Brain pericyte (primary cell): ENCODE data around the gene POLR3B.
"Not testable (repeated sequence)": the region's sequence is repeated elsewhere in the genome, so short reads cannot be mapped to it uniquely, and the experiment has no call there.

ENCODE experiments used
- DNase-seq: peaks from one replicate; pipeline ENCODE4 v3.0.0-alpha.2; 2012; ENCODE audit warnings: low read depth, low spot score

POLR3B gene

GRCh38 chr12:106342397-106343213 is 14.9 kb upstream of the POLR3B start:
- DNase-seq, result no peak

DNA sequence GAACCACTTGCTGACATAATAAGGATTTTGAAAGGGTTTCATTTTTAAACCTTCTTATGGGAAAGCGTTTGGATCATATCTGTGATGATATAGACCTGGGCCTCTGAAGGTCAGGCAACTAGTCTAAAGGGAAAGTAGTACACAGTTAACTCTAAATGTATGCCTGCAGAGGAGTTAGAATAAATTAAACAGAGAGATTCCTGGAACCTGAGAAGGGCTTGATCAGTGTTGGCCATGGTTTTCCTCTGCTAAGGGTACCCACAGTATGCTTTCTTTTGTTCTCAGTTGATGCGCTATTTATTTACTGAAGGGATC is 14.4 kb upstream of the POLR3B start:
- DNase-seq, result no peak

- no peak for DNase-seq
These were observed 13.4 kb upstream of the POLR3B start for GRCh38 chr12:106344131-106344530.

DNA sequence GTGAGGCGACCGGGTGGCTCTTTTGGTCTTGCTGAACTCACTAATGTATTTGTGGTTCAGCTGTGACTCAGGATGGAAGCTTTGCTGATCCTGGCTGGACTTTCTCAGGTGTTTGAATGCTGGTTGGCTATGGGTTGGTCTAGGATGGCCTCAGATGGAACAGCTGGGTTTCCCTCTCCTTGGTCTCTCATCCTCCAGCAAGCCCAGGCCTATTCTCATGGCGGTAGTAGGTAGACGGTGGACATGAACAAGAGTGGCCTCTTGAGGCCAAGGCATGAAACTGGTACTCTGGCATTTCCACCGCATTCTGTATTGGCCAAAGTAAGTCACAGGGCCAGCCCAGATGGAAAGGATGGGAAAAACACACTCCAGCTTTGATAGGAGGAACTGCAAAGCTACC is 11.8 kb upstream of the POLR3B start:
- no peak for DNase-seq

GRCh38 chr12:106348411-106348810 is 9.1 kb upstream of the POLR3B start:
- no peak for DNase-seq

DNA sequence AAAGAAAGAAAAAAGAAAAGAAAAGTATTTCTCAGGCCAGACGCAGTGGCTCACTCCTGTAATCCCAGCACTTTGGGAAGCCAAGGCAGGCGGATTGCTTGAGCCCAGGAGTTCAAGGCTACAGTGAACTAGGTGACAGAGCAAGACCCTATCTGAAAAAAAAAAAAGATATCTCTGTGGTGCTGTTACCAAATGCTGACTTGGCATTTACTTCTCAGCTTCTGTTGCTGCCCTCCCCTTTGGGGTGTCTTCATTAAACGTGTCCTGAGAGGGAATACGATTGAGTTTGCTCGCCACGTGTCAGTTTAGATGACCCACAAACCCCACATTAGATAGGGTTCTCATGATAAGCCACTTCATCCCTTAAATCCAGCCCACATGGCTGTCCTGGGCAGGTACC is 4.4 kb upstream of the POLR3B start:
- DNase-seq, result no peak

DNA sequence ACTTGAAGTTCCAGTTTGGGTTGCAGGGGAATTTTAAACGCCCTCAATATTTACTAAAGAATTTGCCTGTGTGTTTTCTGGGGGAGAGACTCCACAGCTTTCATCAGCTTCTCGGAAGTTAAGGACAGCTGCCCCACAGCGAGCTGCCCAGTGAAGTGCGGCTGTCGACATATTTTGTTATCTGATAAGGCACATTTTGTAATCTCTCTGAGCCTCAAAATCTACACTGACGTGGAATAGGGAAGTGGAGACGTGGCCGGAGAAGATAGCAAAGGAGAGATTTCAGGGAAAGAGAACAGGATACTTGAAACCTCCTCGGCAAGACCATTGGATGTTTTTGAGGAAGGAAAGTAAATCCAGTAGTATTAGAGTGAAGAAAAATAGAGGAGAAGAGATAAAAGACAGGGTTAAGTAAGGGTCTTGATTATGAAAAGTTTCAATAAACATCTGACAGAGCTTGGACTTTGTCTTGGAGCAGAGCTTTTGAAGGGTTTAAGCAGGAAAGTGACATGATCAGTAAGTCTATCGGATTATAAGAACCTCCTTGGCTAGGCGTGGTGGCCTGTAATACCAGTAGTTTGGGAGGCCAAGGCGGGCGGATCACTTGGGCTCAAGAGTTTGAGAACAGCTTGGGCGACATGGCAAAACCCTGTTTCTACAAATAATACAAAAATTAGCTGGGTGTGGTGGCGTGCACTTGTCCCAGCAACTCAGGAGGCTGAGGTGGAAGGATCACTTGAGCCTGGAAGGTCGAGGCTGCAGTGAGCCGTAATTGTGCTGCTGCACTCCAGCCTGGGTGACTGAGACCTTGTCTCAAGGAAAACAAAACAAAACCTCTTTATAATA is 1.1 kb downstream of the POLR3B start:
- DNase-seq, result no peak

DNA sequence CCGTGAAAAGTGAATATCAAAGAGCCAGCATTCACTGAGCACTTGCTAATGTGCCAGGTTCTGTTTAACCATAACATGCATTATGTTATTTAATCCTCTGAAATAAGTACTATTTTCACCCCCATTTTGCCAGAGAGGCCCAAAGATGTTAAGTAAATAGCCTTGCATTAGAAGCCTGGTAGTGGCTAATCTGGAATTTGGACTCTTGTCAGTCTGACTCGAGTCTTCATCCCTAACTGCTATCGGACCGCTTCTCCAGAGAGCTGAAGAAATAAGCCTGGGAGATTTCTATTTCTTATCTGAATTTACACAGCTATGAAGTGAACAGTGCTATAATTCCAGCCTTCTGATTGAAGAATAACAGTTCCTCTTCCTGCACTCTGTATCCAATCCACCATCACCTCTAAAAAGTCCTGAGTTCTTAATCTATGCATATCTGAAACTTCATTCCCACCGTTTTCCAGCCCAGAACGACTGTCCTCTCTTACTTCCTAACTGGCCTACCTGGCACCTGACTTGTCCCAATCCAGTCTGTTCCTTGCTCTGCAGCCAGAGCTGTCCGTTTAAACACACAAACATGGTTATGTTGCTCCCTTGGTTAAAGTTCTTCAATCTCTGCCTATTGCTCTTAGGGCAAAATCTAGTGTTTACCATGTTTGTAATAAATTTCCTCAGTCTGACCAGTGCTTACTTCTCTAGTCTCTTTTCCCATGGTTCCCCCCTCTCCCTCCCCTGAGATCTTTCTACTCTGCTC is 2.3 kb downstream of the POLR3B start:
- no peak for DNase-seq

- no peak for DNase-seq
These were observed 2.9 kb downstream of the POLR3B start for GRCh38 chr12:106360400-106360994.

- DNase-seq, result no peak
These were observed 5.4 kb downstream of the POLR3B start for GRCh38 chr12:106362971-106363370.

GRCh38 chr12:106364261-106364660 is 6.7 kb downstream of the POLR3B start:
- DNase-seq, result no peak

DNA sequence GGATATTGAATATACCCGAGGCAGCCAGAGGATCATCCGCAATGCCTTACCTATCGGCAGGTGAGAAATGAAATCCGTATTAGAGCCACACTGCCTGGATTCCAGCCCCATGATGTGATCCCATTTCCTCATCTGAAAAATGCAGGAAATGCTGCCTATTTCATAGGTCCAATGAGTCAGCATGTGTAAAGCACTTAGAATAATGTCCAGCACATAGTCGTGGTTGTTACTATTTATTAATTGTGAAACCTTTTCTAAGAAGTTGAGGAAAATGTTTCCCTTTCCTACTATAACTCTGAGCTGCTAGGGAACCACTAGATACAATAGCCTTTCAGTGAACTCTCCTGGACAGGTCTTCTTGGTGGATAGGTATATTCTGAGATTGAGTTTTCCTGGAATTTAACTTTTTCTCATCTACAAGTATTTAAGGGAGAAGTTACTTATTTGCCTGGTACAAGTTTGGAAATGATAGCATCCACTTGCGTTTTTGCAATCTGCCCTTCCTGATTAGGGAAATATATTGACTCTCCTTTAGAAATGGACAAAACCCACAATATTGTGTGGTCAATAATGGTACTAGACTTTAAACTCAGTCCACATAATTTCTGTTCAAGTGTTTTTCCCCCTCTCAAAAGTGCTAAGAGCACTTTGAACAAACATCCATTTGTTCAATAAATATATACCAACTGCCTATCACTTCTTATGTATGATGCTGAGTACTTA is 12.2 kb downstream of the POLR3B start:
- DNase-seq, result no peak

DNA sequence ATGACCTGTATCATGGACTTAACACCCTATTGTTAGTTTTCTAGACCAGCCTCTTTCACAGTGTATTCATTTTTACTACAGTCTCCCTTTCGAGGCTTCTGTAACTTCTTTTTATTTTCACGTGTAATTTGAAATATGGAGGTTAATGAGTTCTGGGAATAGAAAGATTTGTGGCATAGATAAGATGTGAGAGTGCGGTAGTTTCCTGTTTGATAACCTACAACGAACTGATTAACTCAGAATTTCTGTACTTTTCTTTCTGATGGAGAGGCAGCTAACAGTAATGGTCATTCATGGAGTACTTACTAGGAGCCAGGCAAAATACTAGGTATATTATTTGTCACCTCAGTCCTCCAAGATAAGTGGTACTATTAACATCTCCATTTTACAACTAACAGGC is 21.2 kb downstream of the POLR3B start:
- DNase-seq, result no peak

DNA sequence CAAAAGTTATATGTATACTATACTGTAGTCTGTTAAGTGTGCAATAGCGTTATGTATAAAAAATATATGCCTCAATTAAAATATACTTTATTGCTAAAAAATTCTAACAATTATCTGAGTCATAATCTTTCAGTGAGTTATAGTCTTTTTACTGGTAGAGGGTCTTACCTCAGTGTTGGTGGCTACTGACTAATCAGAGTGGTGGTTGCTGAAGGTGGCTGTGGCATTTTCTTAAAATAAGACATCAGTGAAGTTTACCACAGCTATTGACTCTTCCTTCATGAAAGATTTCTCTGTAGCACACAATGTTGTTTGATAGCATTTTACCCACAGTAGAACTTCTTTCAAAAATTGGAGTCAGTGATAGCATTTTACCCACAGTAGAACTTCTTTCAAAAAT is 23.4 kb downstream of the POLR3B start:
- no peak for DNase-seq

GRCh38 chr12:106381866-106382265 is 24.3 kb downstream of the POLR3B start:
- not testable (repeated sequence) for DNase-seq

DNA sequence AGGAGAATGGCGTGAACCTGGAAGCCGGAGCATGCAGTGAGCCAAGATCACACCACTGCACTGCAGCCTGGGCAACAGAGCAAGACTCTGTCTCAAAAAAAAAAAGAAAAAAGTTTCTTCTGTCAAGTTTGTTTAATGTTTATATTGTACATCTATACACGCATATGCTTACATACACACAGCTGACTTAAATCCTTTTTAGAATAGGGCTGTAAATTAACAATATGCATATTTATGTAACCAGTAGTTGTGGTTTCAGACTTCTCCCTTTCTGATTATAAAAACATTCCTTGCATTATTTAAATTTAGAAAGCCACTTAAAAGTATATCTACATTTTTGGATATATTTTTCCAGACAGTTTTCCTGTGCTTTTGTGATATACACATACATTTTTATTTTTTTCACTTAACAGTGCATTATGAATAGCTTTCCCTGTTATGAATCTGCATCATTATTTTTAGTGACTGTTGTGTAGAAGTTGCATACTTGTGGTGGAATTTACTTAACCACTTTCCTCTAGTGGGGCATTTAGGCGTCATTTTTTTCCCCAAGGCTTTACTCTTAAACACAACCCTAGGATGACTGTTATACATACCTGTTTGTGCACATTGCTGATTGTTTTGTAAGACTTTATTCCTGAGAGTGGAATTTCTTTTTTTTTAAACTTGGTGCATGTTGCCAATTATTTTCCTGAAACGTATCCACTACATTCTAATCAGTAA is 29.4 kb downstream of the POLR3B start:
- no peak for DNase-seq

DNA sequence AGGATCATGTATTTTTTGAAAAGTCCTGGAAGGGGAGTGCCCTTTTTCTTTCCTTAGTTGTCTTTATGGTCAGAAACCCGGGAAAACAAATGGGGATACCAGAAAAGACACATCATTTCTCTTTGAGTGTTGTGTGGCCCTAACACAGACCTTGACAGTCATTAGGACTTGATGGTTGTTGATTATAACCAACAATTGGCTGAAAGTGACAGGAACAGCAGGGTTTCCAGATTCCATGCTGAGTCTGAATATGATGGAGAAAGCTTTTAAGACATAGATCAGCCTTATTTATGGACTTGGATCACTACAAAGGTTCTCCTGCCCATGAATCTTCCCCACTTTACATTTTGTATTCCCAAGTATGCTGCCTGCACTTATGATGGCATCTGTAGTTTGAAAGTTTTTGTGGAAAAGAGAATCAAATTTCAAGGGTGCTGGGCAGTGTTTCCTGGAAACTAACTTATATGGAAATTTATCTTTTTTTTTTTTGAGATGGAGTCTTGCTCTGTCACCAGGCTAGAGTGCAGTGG is 30.4 kb downstream of the POLR3B start:
- no peak for DNase-seq

DNA sequence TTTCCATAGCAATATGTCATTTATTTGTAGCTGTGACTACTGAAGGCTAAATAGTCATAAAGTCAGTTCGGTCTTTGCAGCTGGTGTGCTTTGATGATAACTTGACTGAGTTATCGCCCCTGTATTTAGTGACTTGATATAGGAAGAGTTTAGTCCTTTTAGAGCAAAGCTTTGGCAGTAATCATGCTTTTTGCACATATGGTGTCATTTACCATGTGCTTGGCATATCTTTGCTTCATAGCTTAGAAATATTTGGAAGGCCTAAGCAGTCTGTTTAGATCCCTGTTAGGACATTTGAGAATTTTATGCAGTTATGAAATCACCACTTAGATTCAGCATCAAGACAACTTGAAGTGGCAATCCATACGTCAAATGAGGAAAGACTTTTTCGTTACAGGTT is 31.6 kb downstream of the POLR3B start:
- DNase-seq, result no peak

GRCh38 chr12:106392759-106393158 is 35.2 kb downstream of the POLR3B start:
- no peak for DNase-seq

GRCh38 chr12:106409878-106410277 is 52.3 kb downstream of the POLR3B start:
- DNase-seq, result no peak
